Measurements from ENCODE around the gene FAM89A. TPM values are rescaled to one million over a fixed set of nuclear protein-coding genes. Genes with fewer than 3 reads are reported as not detected.

Gene FAM89A
- polyA plus RNA-seq, 4 donors = 0.89 to 7.5 (median 3.5) TPM

DNA sequence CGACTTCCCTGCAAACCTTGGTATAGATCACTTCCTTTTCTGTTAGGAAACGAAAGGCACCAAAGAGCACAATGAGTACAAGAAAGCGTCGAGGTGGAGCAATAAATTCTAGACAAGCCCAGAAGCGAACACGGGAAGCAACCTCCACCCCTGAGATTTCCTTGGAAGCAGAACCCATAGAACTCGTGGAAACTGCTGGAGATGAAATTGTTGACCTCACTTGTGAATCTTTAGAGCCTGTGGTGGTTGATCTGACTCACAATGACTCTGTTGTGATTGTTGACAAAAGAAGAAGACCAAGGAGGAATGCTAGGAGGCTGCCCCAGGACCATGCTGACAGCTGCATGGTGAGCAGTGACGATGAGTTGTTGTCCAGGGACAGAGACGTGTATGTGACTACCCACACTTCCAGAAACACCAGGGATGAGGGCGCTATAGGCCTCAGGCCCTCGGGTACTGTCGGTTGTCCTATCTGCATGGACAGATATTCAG lies 18.5 kb downstream of the FAM89A start:
- Histone ChIP-seq H3K36me3 (ENCODE audit: control insufficient read depth in 3 of 3, insufficient read depth in 2 of 3, low read depth in 1 of 3, low read length in 3 of 3) (no peaks in the 10 kb centered on the region), H3K27me3 (ENCODE audit: control insufficient read depth in 3 of 3, insufficient read depth in 3 of 3, low read length in 3 of 3) (no peaks in the 10 kb centered on the region), H3K27ac (ENCODE audit: low read depth in 1 of 3, low read length in 2 of 3) (no peak overlapping the region), H3K4me1 (ENCODE audit: control insufficient read depth in 3 of 3, insufficient read depth in 2 of 3, low read depth in 1 of 3, low read length in 2 of 3) (no peaks in the 10 kb centered on the region), H3K4me3 (ENCODE audit: low read depth in 1 of 3, low read length in 3 of 3) (no peak overlapping the region), H3K9me3 (ENCODE audit: control insufficient read depth in 2 of 2, insufficient read depth in 1 of 2, low read depth in 1 of 2, low read length in 1 of 2) (no peaks in the 10 kb centered on the region)
- FAIRE-seq = no peak
- no peak for DNase-seq
- 83 to 87% (median 86%) methylated on average over 12 of the region's 12 CpGs for WGBS, 3 donors

DNA sequence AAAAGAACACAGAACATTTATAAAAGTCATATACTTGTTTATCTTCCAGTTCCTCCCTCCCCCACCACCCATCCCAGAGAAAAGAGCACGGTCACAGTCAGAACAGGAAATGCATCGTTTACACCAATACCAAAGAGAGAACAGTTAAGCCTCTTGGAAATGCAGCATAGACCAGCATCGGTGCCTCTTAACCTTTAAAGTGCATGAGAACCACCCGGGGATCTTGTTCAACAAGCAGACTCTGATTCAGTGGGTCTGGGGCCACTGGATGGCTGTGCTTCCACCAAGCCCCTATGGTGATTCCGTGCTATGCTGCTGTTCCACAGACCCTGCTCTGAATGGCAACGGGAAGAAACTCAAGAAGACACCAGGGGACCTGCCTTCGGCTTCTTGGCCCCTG lies 19.2 kb downstream of the FAM89A start:
- Histone ChIP-seq H3K4me3 (ENCODE audit: low read depth in 1 of 3, low read length in 3 of 3) (no peak overlapping the region), H3K4me1 (ENCODE audit: control insufficient read depth in 3 of 3, insufficient read depth in 2 of 3, low read depth in 1 of 3, low read length in 2 of 3) (no peaks in the 10 kb centered on the region), H3K27me3 (ENCODE audit: control insufficient read depth in 3 of 3, insufficient read depth in 3 of 3, low read length in 3 of 3) (no peaks in the 10 kb centered on the region), H3K9me3 (ENCODE audit: control insufficient read depth in 2 of 2, insufficient read depth in 1 of 2, low read depth in 1 of 2, low read length in 1 of 2) (no peaks in the 10 kb centered on the region), H3K27ac (ENCODE audit: low read depth in 1 of 3, low read length in 2 of 3) (peak overlapping the region in 1 of 3 donors; percentile 36), H3K36me3 (ENCODE audit: control insufficient read depth in 3 of 3, insufficient read depth in 2 of 3, low read depth in 1 of 3, low read length in 3 of 3) (no peaks in the 10 kb centered on the region)
- DNase-seq (no peak), FAIRE-seq (no peak)
- 54 to 69% (median 68%) methylated on average over 7 of the region's 7 CpGs for WGBS, 3 donors

- Histone ChIP-seq H3K9me3 (ENCODE audit: control insufficient read depth in 2 of 2, insufficient read depth in 1 of 2, low read depth in 1 of 2, low read length in 1 of 2) (peaks cover 0 to 2% of the 10 kb centered on the region in 2 donors), H3K27me3 (ENCODE audit: control insufficient read depth in 3 of 3, insufficient read depth in 3 of 3, low read length in 3 of 3) (no peaks in the 10 kb centered on the region), H3K27ac (ENCODE audit: low read depth in 1 of 3, low read length in 2 of 3) (peak overlapping the region in 1 of 3 donors; percentile 64), H3K36me3 (ENCODE audit: control insufficient read depth in 3 of 3, insufficient read depth in 2 of 3, low read depth in 1 of 3, low read length in 3 of 3) (no peaks in the 10 kb centered on the region), H3K4me1 (ENCODE audit: control insufficient read depth in 3 of 3, insufficient read depth in 2 of 3, low read depth in 1 of 3, low read length in 2 of 3) (no peaks in the 10 kb centered on the region), H3K4me3 (ENCODE audit: low read depth in 1 of 3, low read length in 3 of 3) (no peak overlapping the region)
- WGBS, 3 donors = 71 to 85% (median 82%) methylated on average over 14 of the region's 14 CpGs
- DNase-seq = no peak
- FAIRE-seq = no peak
These were observed 19.9 kb downstream of the FAM89A start for GRCh38 chr1:231020139-231020601.

GRCh38 chr1:231019711-231020110 lies 20.3 kb downstream of the FAM89A start:
- Histone ChIP-seq H3K4me1 (ENCODE audit: control insufficient read depth in 3 of 3, insufficient read depth in 2 of 3, low read depth in 1 of 3, low read length in 2 of 3) (no peaks in the 10 kb centered on the region), H3K36me3 (ENCODE audit: control insufficient read depth in 3 of 3, insufficient read depth in 2 of 3, low read depth in 1 of 3, low read length in 3 of 3) (no peaks in the 10 kb centered on the region), H3K27me3 (ENCODE audit: control insufficient read depth in 3 of 3, insufficient read depth in 3 of 3, low read length in 3 of 3) (no peaks in the 10 kb centered on the region), H3K27ac (ENCODE audit: low read depth in 1 of 3, low read length in 2 of 3) (no peak overlapping the region), H3K4me3 (ENCODE audit: low read depth in 1 of 3, low read length in 3 of 3) (no peak overlapping the region), H3K9me3 (ENCODE audit: control insufficient read depth in 2 of 2, insufficient read depth in 1 of 2, low read depth in 1 of 2, low read length in 1 of 2) (peaks cover 0 to 2% of the 10 kb centered on the region in 2 donors)
- 91 to 95% (median 92%) methylated on average over 14 of the region's 14 CpGs for WGBS, 3 donors
- FAIRE-seq = no peak
- no peak for DNase-seq

DNA sequence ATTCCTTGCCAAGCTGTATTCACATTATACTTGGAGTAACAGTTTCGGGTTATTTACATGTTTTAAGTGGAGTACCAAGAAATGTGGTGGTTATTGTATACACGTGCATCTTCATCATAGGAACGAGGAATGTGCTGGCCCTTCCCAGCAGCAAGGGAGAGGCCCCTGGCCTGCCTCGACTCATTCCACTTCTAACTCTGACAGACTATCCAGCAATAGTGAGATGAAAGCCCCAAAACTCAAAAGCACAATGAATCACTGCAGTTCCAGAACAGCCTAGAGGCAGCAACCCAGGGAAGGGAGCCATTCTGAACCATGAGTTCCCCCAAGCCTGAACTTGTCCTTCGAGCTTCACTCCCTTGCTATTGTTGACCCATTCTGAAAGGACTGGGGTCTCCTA lies 23.1 kb downstream of the FAM89A start:
- H3K27me3 ChIP-seq (ENCODE audit: control insufficient read depth in 3 of 3, insufficient read depth in 3 of 3, low read length in 3 of 3) = no peaks in the 10 kb centered on the region
- H3K27ac ChIP-seq (ENCODE audit: low read depth in 1 of 3, low read length in 2 of 3) = no peak overlapping the region
- H3K9me3 ChIP-seq (ENCODE audit: control insufficient read depth in 2 of 2, insufficient read depth in 1 of 2, low read depth in 1 of 2, low read length in 1 of 2) = peaks cover 0 to 2% of the 10 kb centered on the region in 2 donors
- no peaks in the 10 kb centered on the region for H3K36me3 ChIP-seq (ENCODE audit: control insufficient read depth in 3 of 3, insufficient read depth in 2 of 3, low read depth in 1 of 3, low read length in 3 of 3)
- FAIRE-seq (no peak), DNase-seq (no peak)
- H3K4me3 ChIP-seq (ENCODE audit: low read depth in 1 of 3, low read length in 3 of 3) = no peak overlapping the region
- H3K4me1 ChIP-seq (ENCODE audit: control insufficient read depth in 3 of 3, insufficient read depth in 2 of 3, low read depth in 1 of 3, low read length in 2 of 3) = no peaks in the 10 kb centered on the region
- 83 to 92% (median 92%) methylated on average over 5 of the region's 5 CpGs for WGBS, 3 donors

DNA sequence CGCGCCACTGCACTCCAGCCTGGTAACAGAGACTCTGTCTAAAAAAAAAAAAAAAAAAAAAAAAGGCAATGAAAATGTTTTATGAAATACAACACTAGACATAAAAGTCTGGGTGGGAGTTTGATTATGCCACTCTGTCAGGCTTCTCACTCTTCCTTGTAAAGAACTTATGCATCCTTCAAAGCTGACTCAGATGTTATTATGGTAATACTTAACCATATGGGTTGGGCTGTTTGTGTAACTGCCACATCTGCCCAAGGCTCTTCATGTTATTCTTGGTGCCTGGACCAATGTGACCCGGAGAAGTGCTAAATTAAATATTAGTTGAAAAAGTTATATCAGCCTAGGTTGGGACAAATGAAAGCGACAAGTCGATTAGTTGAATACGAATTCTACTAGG lies 23.8 kb downstream of the FAM89A start:
- DNase-seq = no peak
- no peaks in the 10 kb centered on the region for H3K36me3 ChIP-seq (ENCODE audit: control insufficient read depth in 3 of 3, insufficient read depth in 2 of 3, low read depth in 1 of 3, low read length in 3 of 3)
- H3K9me3 ChIP-seq (ENCODE audit: control insufficient read depth in 2 of 2, insufficient read depth in 1 of 2, low read depth in 1 of 2, low read length in 1 of 2) = peaks cover 0 to 5% of the 10 kb centered on the region in 2 donors
- no peaks in the 10 kb centered on the region for H3K4me1 ChIP-seq (ENCODE audit: control insufficient read depth in 3 of 3, insufficient read depth in 2 of 3, low read depth in 1 of 3, low read length in 2 of 3)
- H3K27ac ChIP-seq (ENCODE audit: low read depth in 1 of 3, low read length in 2 of 3) = no peak overlapping the region
- 92 to 96% (median 94%) methylated on average over 6 of the region's 6 CpGs for WGBS, 3 donors
- no peak for FAIRE-seq
- no peak overlapping the region for H3K4me3 ChIP-seq (ENCODE audit: low read depth in 1 of 3, low read length in 3 of 3)
- no peaks in the 10 kb centered on the region for H3K27me3 ChIP-seq (ENCODE audit: control insufficient read depth in 3 of 3, insufficient read depth in 3 of 3, low read length in 3 of 3)

DNA sequence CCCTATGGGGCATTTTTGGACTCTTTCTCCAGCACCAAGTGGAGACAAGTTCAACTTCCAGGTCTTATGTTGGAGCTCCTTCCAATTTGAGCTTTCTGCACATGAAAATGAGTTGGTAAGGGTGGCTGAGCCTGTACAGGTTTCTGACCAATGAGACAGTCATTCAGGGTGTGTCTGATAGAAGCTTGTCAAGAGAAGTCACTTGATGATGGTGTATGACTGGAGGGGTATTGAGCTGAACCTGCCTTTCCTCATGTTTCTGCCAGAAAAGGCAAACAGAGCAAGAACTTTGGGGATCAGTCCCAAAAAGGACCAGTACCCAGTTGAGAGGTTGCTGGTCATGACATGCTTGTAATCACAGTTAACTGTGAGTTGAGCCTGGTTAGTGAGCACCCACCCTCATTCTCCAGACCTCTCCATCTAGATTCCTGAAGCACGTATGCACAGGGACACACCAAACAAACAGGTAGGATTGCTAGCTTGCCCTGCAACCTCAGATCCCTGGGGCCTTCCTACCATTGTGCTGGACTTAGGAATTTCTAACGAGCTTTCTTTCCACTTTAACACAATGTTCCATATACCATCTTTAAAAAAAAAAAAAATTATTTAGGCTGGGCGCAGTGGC lies 26.6 kb downstream of the FAM89A start:
- no peaks in the 10 kb centered on the region for H3K36me3 ChIP-seq (ENCODE audit: control insufficient read depth in 3 of 3, insufficient read depth in 2 of 3, low read depth in 1 of 3, low read length in 3 of 3)
- H3K4me3 ChIP-seq (ENCODE audit: low read depth in 1 of 3, low read length in 3 of 3) = no peak overlapping the region
- DNase-seq = no peak
- FAIRE-seq = no peak
- no peak overlapping the region for H3K27ac ChIP-seq (ENCODE audit: low read depth in 1 of 3, low read length in 2 of 3)
- H3K4me1 ChIP-seq (ENCODE audit: control insufficient read depth in 3 of 3, insufficient read depth in 2 of 3, low read depth in 1 of 3, low read length in 2 of 3) = no peaks in the 10 kb centered on the region
- 64 to 85% (median 69%) methylated on average over 3 of the region's 3 CpGs for WGBS, 3 donors
- H3K9me3 ChIP-seq (ENCODE audit: control insufficient read depth in 2 of 2, insufficient read depth in 1 of 2, low read depth in 1 of 2, low read length in 1 of 2) = peaks cover 0 to 5% of the 10 kb centered on the region in 2 donors
- no peaks in the 10 kb centered on the region for H3K27me3 ChIP-seq (ENCODE audit: control insufficient read depth in 3 of 3, insufficient read depth in 3 of 3, low read length in 3 of 3)

DNA sequence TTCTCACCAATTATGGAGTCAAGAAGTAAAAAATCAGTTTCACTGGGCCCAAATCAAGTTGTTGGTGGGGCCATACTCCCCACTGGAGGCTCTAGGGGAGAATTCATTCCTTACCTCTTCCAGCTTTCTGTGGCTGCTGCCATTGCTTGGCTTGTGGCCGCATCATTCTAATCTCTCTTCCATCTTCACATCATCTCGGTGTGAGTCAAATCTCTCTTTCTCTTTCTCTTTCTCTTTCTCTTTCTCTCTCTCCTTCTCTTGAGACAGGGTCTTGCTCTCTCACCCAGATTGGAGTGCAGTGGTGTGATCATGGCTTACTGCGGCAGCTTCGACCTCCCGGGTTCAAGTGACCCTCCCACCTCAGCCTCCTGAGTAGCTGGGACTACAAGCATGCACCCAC lies 28.1 kb downstream of the FAM89A start:
- no peaks in the 10 kb centered on the region for H3K4me1 ChIP-seq (ENCODE audit: control insufficient read depth in 3 of 3, insufficient read depth in 2 of 3, low read depth in 1 of 3, low read length in 2 of 3)
- no peak overlapping the region for H3K27ac ChIP-seq (ENCODE audit: low read depth in 1 of 3, low read length in 2 of 3)
- WGBS, 3 donors = 77 to 92% (median 85%) methylated on average over 5 of the region's 5 CpGs
- H3K27me3 ChIP-seq (ENCODE audit: control insufficient read depth in 3 of 3, insufficient read depth in 3 of 3, low read length in 3 of 3) = no peaks in the 10 kb centered on the region
- DNase-seq = no peak
- no peak for FAIRE-seq
- H3K4me3 ChIP-seq (ENCODE audit: low read depth in 1 of 3, low read length in 3 of 3) = no peak overlapping the region
- H3K36me3 ChIP-seq (ENCODE audit: control insufficient read depth in 3 of 3, insufficient read depth in 2 of 3, low read depth in 1 of 3, low read length in 3 of 3) = no peaks in the 10 kb centered on the region
- peaks cover 0 to 5% of the 10 kb centered on the region in 2 donors for H3K9me3 ChIP-seq (ENCODE audit: control insufficient read depth in 2 of 2, insufficient read depth in 1 of 2, low read depth in 1 of 2, low read length in 1 of 2)

DNA sequence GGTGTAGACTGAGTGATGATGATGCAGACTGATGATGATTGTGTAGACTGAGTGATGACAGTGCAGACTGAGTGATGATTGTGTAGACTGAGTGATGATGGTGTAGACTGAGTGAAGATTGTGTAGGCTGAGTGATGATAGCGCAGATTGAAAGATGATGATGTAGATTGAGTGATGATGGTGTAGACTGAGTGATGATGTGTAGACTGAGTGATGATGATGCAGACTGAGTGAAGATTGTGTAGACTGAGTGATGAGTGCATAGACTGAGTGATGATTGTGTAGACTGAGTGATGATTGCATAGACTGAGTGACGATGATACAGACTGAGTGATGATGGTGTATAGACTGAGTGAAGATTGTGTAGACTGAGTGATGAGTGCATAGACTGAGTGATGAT lies 28.7 kb downstream of the FAM89A start:
- no peaks in the 10 kb centered on the region for H3K4me1 ChIP-seq (ENCODE audit: control insufficient read depth in 3 of 3, insufficient read depth in 2 of 3, low read depth in 1 of 3, low read length in 2 of 3)
- WGBS, 3 donors = 89 to 100% (median 97%) methylated on average over 2 of the region's 2 CpGs

More for the DNA sequence above, 28.7 kb downstream of the FAM89A start:
- Histone ChIP-seq H3K9me3 (ENCODE audit: control insufficient read depth in 2 of 2, insufficient read depth in 1 of 2, low read depth in 1 of 2, low read length in 1 of 2) (peaks cover 0 to 5% of the 10 kb centered on the region in 2 donors), H3K4me3 (ENCODE audit: low read depth in 1 of 3, low read length in 3 of 3) (no peak overlapping the region), H3K36me3 (ENCODE audit: control insufficient read depth in 3 of 3, insufficient read depth in 2 of 3, low read depth in 1 of 3, low read length in 3 of 3) (no peaks in the 10 kb centered on the region), H3K27ac (ENCODE audit: low read depth in 1 of 3, low read length in 2 of 3) (no peak overlapping the region), H3K27me3 (ENCODE audit: control insufficient read depth in 3 of 3, insufficient read depth in 3 of 3, low read length in 3 of 3) (no peaks in the 10 kb centered on the region)
- DNase-seq = no peak
- no peak for FAIRE-seq
